Smooth muscle cell (in vitro differentiated cells): ENCODE results near the gene DOC2A. TPM values are rescaled to one million over a fixed set of nuclear protein-coding genes. Genes with fewer than 3 reads are reported as not detected.
"Not testable (repeated sequence)": the region's sequence is repeated elsewhere in the genome, so short reads cannot be mapped to it uniquely, and the experiment has no call there.

ENCODE experiments used
- DNase-seq: peaks from one replicate; lab custom pipeline; 2025; ENCODE audit not compliant: unreplicated experiment; lab: John Stamatoyannopoulos, UW
- H2AFZ ChIP-seq: fragments of 200-600 bp; sonication (generic); 2 replicates; pipeline ENCODE4 v1.6.0; 2016; ENCODE audit warnings: antibody characterized with exemption, low read depth, mild to moderate bottlenecking
- H3F3A ChIP-seq: fragments of 200-600 bp; sonication (generic); 2 replicates; pipeline ENCODE4 v1.6.0; 2017; ENCODE audit warnings: antibody characterized with exemption, low read depth
- H3K27ac ChIP-seq: fragments of 200-600 bp; sonication (generic); 2 replicates; pipeline ENCODE4 v1.5.1; 2016; ENCODE audit warnings: low read depth, mild to moderate bottlenecking
- H3K27me3 ChIP-seq: fragments of 200-600 bp; sonication (generic); 2 replicates; pipeline ENCODE4 v1.6.1; 2016; ENCODE audit warnings: low read depth, mild to moderate bottlenecking
- H3K36me3 ChIP-seq: fragments of 200-600 bp; sonication (generic); 2 replicates; pipeline ENCODE4 v1.5.1; 2016; ENCODE audit warnings: low read depth
- H3K4me1 ChIP-seq: fragments of 200-600 bp; sonication (generic); 2 replicates; pipeline ENCODE4 v1.5.1; 2016; ENCODE audit warnings: low read depth
- H3K4me2 ChIP-seq: fragments of 200-600 bp; sonication (generic); 2 replicates; pipeline ENCODE4 v1.6.0; 2016; ENCODE audit warnings: mild to moderate bottlenecking
- H3K4me3 ChIP-seq: fragments of 200-600 bp; sonication (generic); 2 replicates; pipeline ENCODE4 v1.5.1; 2016; ENCODE audit warnings: mild to moderate bottlenecking
- H3K79me2 ChIP-seq: fragments of 200-600 bp; sonication (generic); 2 replicates; pipeline ENCODE4 v1.6.0; 2016; ENCODE audit warnings: low read depth, mild to moderate bottlenecking
- H3K9ac ChIP-seq: fragments of 200-600 bp; sonication (generic); 2 replicates; pipeline ENCODE4 v1.6.0; 2016; ENCODE audit warnings: low read depth
- H3K9me3 ChIP-seq: fragments of 200-600 bp; sonication (generic); replicated peaks from 2 replicates; pipeline ENCODE4 v1.5.1; 2016; ENCODE audit warnings: low read depth
- H4K20me1 ChIP-seq: fragments of 200-600 bp; sonication (generic); 2 replicates; pipeline ENCODE4 v1.6.0; 2016; ENCODE audit warnings: low read depth
- WGBS: methylation state at CpG from one replicate; pipeline ENCODE4 v1.1.7; 2016; ENCODE audit warnings: low lambda C conversion rate; 5-methylcytosine and 5-hydroxymethylcytosine counted together
- polyA plus RNA-seq: library from polyadenylated mRNA; unstranded; fragments of >200 nt; fragmentation: Nextera tagmentation; extraction: Ambion mirVana; gene quantifications from 2 replicates; pipeline ENCODE4 v1.2.1, GENCODE V29; 2016
- total RNA-seq: library from RNA; depleted of rRNA; stranded (reverse); fragments of >200 nt; gene quantifications from 2 replicates; pipeline ENCODE4 v1.2.3, GENCODE V29; 2014
- TF ChIP-seq, protein P1 (sequence below): fragments of 200-600 bp; sonication (generic); IDR thresholded peaks from 2 replicates; pipeline ENCODE4 v1.5.1; 2017; ENCODE audit warnings: borderline replicate concordance, mild to moderate bottlenecking, antibody characterized with exemption; ENCODE audit not compliant: insufficient read depth, poor library complexity, severe bottlenecking

DOC2A gene
- total and polyA plus RNA-seq, 2 experiments from 2014 or later, result 0.09 TPM; not detected in 1

DNA sequence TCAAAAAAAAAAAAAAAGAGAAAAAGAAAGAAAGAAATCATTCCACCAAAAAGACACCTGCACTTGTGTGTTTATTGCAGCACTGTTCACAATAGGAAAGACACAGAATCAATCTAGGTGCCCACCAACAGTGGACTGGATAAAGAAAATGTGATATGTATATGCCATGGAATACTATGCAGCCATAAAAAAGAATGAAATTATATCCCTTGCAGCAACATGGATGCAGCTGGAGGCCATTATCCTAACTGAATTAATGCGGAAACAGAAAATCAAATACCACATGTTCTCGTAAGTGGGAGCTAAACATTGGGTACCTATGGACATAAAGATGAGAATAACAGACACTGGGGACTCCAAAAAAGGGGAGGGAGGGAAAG lies 6.4 kb upstream of the DOC2A start:
- Histone ChIP-seq H3K9me3 (no peaks in the 10 kb centered on the region), H3K27ac (no peak overlapping the region), H2AFZ (no peak overlapping the region), H4K20me1 (no peaks in the 10 kb centered on the region), H3K36me3 (no peaks in the 10 kb centered on the region), H3K4me2 (no peak overlapping the region), H3K79me2 (no peaks in the 10 kb centered on the region), H3K4me3 (no peak overlapping the region), H3K27me3 (peaks cover under 1% of the 10 kb centered on the region), H3K9ac (no peak overlapping the region), H3K4me1 (no peaks in the 10 kb centered on the region), H3F3A (no peaks in the 10 kb centered on the region)
- TF ChIP-seq, protein P1, sequence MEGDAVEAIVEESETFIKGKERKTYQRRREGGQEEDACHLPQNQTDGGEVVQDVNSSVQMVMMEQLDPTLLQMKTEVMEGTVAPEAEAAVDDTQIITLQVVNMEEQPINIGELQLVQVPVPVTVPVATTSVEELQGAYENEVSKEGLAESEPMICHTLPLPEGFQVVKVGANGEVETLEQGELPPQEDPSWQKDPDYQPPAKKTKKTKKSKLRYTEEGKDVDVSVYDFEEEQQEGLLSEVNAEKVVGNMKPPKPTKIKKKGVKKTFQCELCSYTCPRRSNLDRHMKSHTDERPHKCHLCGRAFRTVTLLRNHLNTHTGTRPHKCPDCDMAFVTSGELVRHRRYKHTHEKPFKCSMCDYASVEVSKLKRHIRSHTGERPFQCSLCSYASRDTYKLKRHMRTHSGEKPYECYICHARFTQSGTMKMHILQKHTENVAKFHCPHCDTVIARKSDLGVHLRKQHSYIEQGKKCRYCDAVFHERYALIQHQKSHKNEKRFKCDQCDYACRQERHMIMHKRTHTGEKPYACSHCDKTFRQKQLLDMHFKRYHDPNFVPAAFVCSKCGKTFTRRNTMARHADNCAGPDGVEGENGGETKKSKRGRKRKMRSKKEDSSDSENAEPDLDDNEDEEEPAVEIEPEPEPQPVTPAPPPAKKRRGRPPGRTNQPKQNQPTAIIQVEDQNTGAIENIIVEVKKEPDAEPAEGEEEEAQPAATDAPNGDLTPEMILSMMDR, result no peak
- WGBS, result 98% methylated on average over 2 of the region's 2 CpGs
- no peak for DNase-seq

DNA sequence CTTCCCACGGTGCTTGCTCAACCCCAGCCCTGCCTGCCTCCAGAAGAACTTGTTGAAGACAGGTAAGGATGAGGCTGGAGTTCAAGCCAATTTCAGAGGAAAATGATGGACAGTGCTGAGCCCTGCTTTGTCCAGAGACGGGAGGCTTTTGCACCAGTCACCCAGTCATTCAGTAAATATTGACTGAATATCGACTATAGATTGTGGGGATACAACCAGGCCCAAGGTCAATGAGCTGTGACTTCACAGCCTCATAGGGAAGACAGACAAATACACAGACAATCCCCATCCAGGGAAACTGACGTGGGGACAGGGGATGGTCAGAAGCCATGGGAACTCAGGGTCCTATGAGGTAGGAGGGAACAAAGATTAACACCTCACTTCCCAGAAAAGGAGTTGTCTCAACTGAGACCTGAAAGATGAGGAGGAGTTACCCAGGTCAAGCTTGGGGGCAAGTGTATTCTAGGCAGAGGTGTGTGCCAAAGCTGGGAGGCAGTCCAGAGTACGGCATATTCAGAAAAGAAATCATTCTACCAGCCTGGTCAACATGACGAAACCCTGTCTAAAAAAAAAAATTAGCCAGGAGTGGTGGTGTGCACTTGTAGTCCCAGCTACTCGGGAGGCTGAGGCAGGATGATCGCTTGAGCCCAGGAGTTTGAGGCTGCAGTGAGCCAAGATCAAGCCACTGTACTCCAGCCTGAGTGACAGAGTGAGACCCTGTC lies 5.9 kb upstream of the DOC2A start:
- TF ChIP-seq, protein P1, result no peak
- Histone ChIP-seq H3K79me2 (no peaks in the 10 kb centered on the region), H3K9ac (no peak overlapping the region), H3K4me2 (no peak overlapping the region), H3K27me3 (peaks cover 6% of the 10 kb centered on the region), H2AFZ (no peak overlapping the region), H3K27ac (no peak overlapping the region), H3K9me3 (no peaks in the 10 kb centered on the region), H4K20me1 (no peaks in the 10 kb centered on the region), H3K4me3 (no peak overlapping the region), H3K36me3 (no peaks in the 10 kb centered on the region), H3K4me1 (peaks cover under 1% of the 10 kb centered on the region), H3F3A (no peaks in the 10 kb centered on the region)
- no peak for DNase-seq
- 90% methylated on average over 8 of the region's 8 CpGs for WGBS

DNA sequence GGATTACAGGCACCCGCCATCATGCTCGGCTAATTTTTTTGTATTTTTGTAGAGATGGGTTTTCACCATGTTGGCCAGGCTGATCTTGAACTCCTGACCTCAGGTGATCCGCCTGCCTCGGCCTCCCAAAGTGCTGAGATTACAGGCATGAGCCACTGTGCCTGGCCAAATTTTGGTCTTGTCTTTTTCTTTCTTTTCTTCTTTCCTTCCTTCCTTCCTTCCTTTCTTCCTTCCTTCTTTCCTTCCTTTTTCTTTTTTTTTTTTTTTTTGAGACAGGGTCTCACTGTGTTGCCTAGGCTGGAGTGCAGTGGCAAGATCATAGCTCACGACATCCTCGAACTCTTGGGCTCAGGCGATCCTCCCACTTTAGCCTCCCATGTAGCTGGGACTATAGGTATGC lies 4.6 kb upstream of the DOC2A start:
- not testable (repeated sequence) for H3K9me3 ChIP-seq, DNase-seq, H2AFZ ChIP-seq, H3F3A ChIP-seq, H3K36me3 ChIP-seq, H3K27ac ChIP-seq, H3K4me1 ChIP-seq, H3K9ac ChIP-seq, H3K79me2 ChIP-seq, H3K4me3 ChIP-seq, H3K4me2 ChIP-seq, H4K20me1 ChIP-seq
- peaks cover 19% of the 10 kb centered on the region for H3K27me3 ChIP-seq
- 94% methylated on average over 7 of the region's 7 CpGs for WGBS

DNA sequence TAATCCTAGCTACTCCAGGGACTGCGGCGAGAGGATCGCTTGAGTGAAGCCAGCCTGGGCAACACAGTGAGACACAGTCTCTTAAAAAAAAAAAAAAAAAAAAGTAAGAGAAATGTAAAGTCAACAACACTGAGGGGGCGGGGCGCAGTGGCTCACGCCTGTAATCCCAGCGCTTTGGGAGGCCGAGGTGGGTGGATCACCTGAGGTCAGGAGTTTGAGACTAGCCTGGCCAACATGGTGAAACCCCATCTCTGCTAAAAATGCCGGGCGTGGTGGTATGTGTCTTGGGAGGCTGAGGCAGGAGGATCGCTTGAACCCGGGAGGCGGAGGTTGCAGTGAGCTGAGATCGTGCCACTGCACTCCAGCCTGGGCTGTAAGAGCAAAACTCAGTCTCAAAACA lies 1.8 kb upstream of the DOC2A start:
- H3F3A ChIP-seq, H3K9ac ChIP-seq, H3K4me2 ChIP-seq, H3K9me3 ChIP-seq, H3K27ac ChIP-seq, H3K4me3 ChIP-seq, DNase-seq, H3K36me3 ChIP-seq, H2AFZ ChIP-seq, H4K20me1 ChIP-seq, H3K79me2 ChIP-seq: not testable (repeated sequence)
- WGBS, result 92% methylated on average over 14 of the region's 14 CpGs
- H3K4me1 ChIP-seq, result peaks cover 14% of the 10 kb centered on the region
- peaks cover 31% of the 10 kb centered on the region for H3K27me3 ChIP-seq
